GM23338 (cell line): ENCODE measurements around the gene FOXN1.

ENCODE experiments used
- CREB1 ChIP-seq: fragments of 250-450 bp; sonication (Bioruptor Pico); IDR thresholded peaks from 2 replicates; pipeline ENCODE4 v1.5.0; 2020; ENCODE audit warnings: low read depth, mild to moderate bottlenecking, moderate library complexity
- CTCF ChIP-seq, 2 experiments: fragments of 200-600 bp in 1 of 2; sonication (generic) in 1 of 2; conservative IDR thresholded peaks; 2 replicates each; pipeline versions ENCODE4 v1.5.1 to v1.6.1; 2016 to 2017; ENCODE audit warnings: antibody characterized with exemption in 2 of 2, low read depth in 2 of 2, mild to moderate bottlenecking in 2 of 2, moderate library complexity in 1 of 2
- EZH2 ChIP-seq: fragments of 200-600 bp; sonication (generic); IDR thresholded peaks from one replicate; pipeline ENCODE4 v1.8.0; 2017; ENCODE audit warnings: antibody characterized with exemption, mild to moderate bottlenecking, low read depth; ENCODE audit not compliant: unreplicated experiment
- EZH2phosphoT487 ChIP-seq: fragments of 200-600 bp; sonication (generic); IDR thresholded peaks from one replicate; pipeline ENCODE4 v1.8.1; 2018; ENCODE audit warnings: antibody characterized with exemption; ENCODE audit not compliant: unreplicated experiment
- JUNB ChIP-seq: IDR thresholded peaks from one replicate; pipeline ENCODE4 v1.6.1; 2016; ENCODE audit warnings: antibody characterized with exemption; ENCODE audit not compliant: unreplicated experiment
- NANOG ChIP-seq: IDR thresholded peaks from 2 replicates; pipeline ENCODE4 v1.6.1; 2016; ENCODE audit warnings: antibody characterized with exemption, borderline replicate concordance
- POLR2AphosphoS5 ChIP-seq: IDR thresholded peaks from 2 replicates; pipeline ENCODE4 v1.6.1; 2016; ENCODE audit warnings: antibody characterized with exemption, low read depth
- STAT1 ChIP-seq: IDR thresholded peaks from one replicate; pipeline ENCODE4 v1.6.1; 2016; ENCODE audit warnings: antibody characterized with exemption; ENCODE audit not compliant: unreplicated experiment
- ZNF331 ChIP-seq: fragments of 250-450 bp; sonication (Bioruptor Pico); IDR thresholded peaks from 2 replicates; pipeline ENCODE4 v1.5.0; 2020; ENCODE audit warnings: low read depth, mild to moderate bottlenecking, moderate library complexity
- TF ChIP-seq, protein P1 (sequence below): IDR thresholded peaks from 2 replicates; pipeline ENCODE4 v1.6.1; 2016; ENCODE audit warnings: antibody characterized with exemption
- TF ChIP-seq, protein P2 (sequence below): IDR thresholded peaks from one replicate; pipeline ENCODE4 v1.6.1; 2018; ENCODE audit warnings: antibody characterized with exemption; ENCODE audit not compliant: unreplicated experiment

- TF ChIP-seq CTCF (conservative IDR thresholded peaks at IDR 0.05; ENCODE audit: low read depth in 2 of 2) (no peak), JUNB (no peak), EZH2 (no peak), EZH2phosphoT487 (no peak), POLR2AphosphoS5 (no peak), ZNF331 (CRISPR knock-in tag) (no peak), CREB1 (CRISPR knock-in tag) (no peak), STAT1 (no peak), NANOG (no peak)
- TF ChIP-seq, protein P1, sequence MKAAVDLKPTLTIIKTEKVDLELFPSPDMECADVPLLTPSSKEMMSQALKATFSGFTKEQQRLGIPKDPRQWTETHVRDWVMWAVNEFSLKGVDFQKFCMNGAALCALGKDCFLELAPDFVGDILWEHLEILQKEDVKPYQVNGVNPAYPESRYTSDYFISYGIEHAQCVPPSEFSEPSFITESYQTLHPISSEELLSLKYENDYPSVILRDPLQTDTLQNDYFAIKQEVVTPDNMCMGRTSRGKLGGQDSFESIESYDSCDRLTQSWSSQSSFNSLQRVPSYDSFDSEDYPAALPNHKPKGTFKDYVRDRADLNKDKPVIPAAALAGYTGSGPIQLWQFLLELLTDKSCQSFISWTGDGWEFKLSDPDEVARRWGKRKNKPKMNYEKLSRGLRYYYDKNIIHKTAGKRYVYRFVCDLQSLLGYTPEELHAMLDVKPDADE: no peak
- TF ChIP-seq, protein P2, sequence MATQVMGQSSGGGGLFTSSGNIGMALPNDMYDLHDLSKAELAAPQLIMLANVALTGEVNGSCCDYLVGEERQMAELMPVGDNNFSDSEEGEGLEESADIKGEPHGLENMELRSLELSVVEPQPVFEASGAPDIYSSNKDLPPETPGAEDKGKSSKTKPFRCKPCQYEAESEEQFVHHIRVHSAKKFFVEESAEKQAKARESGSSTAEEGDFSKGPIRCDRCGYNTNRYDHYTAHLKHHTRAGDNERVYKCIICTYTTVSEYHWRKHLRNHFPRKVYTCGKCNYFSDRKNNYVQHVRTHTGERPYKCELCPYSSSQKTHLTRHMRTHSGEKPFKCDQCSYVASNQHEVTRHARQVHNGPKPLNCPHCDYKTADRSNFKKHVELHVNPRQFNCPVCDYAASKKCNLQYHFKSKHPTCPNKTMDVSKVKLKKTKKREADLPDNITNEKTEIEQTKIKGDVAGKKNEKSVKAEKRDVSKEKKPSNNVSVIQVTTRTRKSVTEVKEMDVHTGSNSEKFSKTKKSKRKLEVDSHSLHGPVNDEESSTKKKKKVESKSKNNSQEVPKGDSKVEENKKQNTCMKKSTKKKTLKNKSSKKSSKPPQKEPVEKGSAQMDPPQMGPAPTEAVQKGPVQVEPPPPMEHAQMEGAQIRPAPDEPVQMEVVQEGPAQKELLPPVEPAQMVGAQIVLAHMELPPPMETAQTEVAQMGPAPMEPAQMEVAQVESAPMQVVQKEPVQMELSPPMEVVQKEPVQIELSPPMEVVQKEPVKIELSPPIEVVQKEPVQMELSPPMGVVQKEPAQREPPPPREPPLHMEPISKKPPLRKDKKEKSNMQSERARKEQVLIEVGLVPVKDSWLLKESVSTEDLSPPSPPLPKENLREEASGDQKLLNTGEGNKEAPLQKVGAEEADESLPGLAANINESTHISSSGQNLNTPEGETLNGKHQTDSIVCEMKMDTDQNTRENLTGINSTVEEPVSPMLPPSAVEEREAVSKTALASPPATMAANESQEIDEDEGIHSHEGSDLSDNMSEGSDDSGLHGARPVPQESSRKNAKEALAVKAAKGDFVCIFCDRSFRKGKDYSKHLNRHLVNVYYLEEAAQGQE: no peak
Observed at GRCh38 chr17:28491860-28492259, 14.3 kb upstream of the FOXN1 start.
